ENCODE measurements around the gene CDC123. TPM values are rescaled to one million over a fixed set of nuclear protein-coding genes. Genes with fewer than 3 reads are reported as not detected.

The CDC123 gene
- total and polyA plus RNA-seq, 2 of the 4 experiments (the other 2 are of a cell fraction) = 100 to 203 TPM

GRCh38 chr10:12238821-12239220 is 42.8 kb downstream of the CDC123 start:
- ATAC-seq (ENCODE audit: low read depth) = no peak
- no peak overlapping the region for H2BK20ac ChIP-seq (ENCODE audit: low read depth, low read length)
- no peak overlapping the region for H3K14ac ChIP-seq (replicated peaks; ENCODE audit: low read depth, low read length)
- no peak overlapping the region for H3K18ac ChIP-seq (ENCODE audit: low read depth, low read length)
- no peak overlapping the region for H2BK15ac ChIP-seq (ENCODE audit: low read depth, low read length)
- intact Hi-C loops (cut with micrococcal nuclease) (no loop called here), dilution Hi-C loops (cut with HindIII; ENCODE audit: low sequenced_read_pairs, unreplicated experiment) (no loop called here), in situ Hi-C loops (cut with MboI; ENCODE audit: low sequenced_read_pairs) (no loop called here)
- no peaks in the 10 kb centered on the region for H3K27me3 ChIP-seq (ENCODE audit: control insufficient read depth, insufficient read depth, low read length)
- H3K4me3 ChIP-seq (ENCODE audit: insufficient read depth, low read depth, low read length) = no peak overlapping the region
- no peaks in the 10 kb centered on the region for H3K9me1 ChIP-seq (ENCODE audit: insufficient read depth, low read length)
- H2AK9ac ChIP-seq (replicated peaks; ENCODE audit: low read depth, low read length, poor library complexity) = no peak overlapping the region
- WGBS, 2 experiments (ENCODE audit: extremely low coverage in 2 of 2, insufficient read length in 1 of 2) = 90% methylated on average over 2 of the region's 8 CpGs; no CpG with 5 or more reads in 1 of the 2 experiments
- H3K23ac ChIP-seq (ENCODE audit: low read depth, low read length) = no peak overlapping the region
- H3K56ac ChIP-seq (ENCODE audit: extremely low read depth, insufficient read depth, low read length) = no peak overlapping the region
- no peak overlapping the region for H4K8ac ChIP-seq (ENCODE audit: low read depth in 2 of 2, low read length in 2 of 2)
- H3K27ac ChIP-seq (ENCODE audit: insufficient read depth, low read length) = no peak overlapping the region
- H3K9ac ChIP-seq (ENCODE audit: low read depth, low read length) = no peak overlapping the region
- H2BK5ac ChIP-seq (ENCODE audit: low read depth, low read length, poor library complexity, severe bottlenecking) = no peak overlapping the region
- DNase-seq = no peak
- H4K20me1 ChIP-seq (ENCODE audit: insufficient read depth, low read length) = peaks cover 5% of the 10 kb centered on the region; the same call in 1 of the 2 replicates
- H4K5ac ChIP-seq (ENCODE audit: low read depth, low read length) = no peak overlapping the region
- no TSS peak for BruUV-seq (replicated peaks)
- peaks cover 8% of the 10 kb centered on the region for H3K4me1 ChIP-seq (ENCODE audit: control insufficient read depth, insufficient read depth, low read length)
- no peak overlapping the region for H2BK120ac ChIP-seq (ENCODE audit: low read depth, low read length)
- H4K91ac ChIP-seq (ENCODE audit: insufficient read depth, low read depth, low read length) = no peak overlapping the region
- H3K4me2 ChIP-seq (ENCODE audit: low read depth, low read length) = no peak overlapping the region
- ChIA-PET CTCF (interaction anchor here (1.2 kb wide), 1 partner anchor 19 kb away, joined by 3 read pairs; no protein-coding TSS in a partner anchor), POLR2A (ENCODE audit: unreplicated experiment) (no interaction called here)
- no peak overlapping the region for H2AFZ ChIP-seq (replicated peaks; ENCODE audit: low read length, poor library complexity)
- H3K36me3 ChIP-seq (ENCODE audit: control insufficient read depth, insufficient read depth, low read length) = peaks cover 24% of the 10 kb centered on the region
- no peak for TF ChIP-seq CTCF (conservative IDR thresholded peaks at IDR 0.05; ENCODE audit: low read depth, low read length)
- TF ChIP-seq MXI1 (IDR thresholded peaks at IDR 0.05; ENCODE audit: borderline replicate concordance, low read depth, low read length) = no peak
- TF ChIP-seq FOS (IDR thresholded peaks at IDR 0.05; ENCODE audit: low read depth, low read length) = no peak
- no peak for TF ChIP-seq BHLHE40 (IDR thresholded peaks at IDR 0.05; ENCODE audit: low read depth, low read length)
- no peak for TF ChIP-seq POLR2A (IDR thresholded peaks at IDR 0.05; ENCODE audit: low read depth, low read length)
- TF ChIP-seq, protein P1, sequence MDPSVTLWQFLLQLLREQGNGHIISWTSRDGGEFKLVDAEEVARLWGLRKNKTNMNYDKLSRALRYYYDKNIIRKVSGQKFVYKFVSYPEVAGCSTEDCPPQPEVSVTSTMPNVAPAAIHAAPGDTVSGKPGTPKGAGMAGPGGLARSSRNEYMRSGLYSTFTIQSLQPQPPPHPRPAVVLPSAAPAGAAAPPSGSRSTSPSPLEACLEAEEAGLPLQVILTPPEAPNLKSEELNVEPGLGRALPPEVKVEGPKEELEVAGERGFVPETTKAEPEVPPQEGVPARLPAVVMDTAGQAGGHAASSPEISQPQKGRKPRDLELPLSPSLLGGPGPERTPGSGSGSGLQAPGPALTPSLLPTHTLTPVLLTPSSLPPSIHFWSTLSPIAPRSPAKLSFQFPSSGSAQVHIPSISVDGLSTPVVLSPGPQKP (IDR thresholded peaks at IDR 0.05; ENCODE audit: borderline replicate concordance, low read depth, low read length) = no peak
- TF ChIP-seq RFX5 (IDR thresholded peaks at IDR 0.05; ENCODE audit: low read depth, low read length) = no peak
- no peak for TF ChIP-seq SMC3 (IDR thresholded peaks at IDR 0.05; ENCODE audit: low read depth, low read length)
- no peak for TF ChIP-seq MAZ (IDR thresholded peaks at IDR 0.05; ENCODE audit: borderline replicate concordance, low read depth, low read length)
- H3K79me1 ChIP-seq (ENCODE audit: low read depth in 1 of 2, low read length in 2 of 2) = peaks cover 7 to 29% of the 10 kb centered on the region in 2 experiments
- no peak overlapping the region for H3K4ac ChIP-seq (ENCODE audit: low read depth, low read length)
- no peaks in the 10 kb centered on the region for H3K9me3 ChIP-seq (ENCODE audit: control insufficient read depth, insufficient read depth, low read length)
- no peak overlapping the region for H2AK5ac ChIP-seq (ENCODE audit: low read depth, low read length)

Measured in IMR-90 (cell line).